Measurements from ENCODE around the gene LDHA.

Gene LDHA

GRCh38 chr11:18449251-18449650 is 54.9 kb downstream of the LDHA start:
- DNase-seq (ENCODE audit: insufficient read length, low spot score) (no peak), FAIRE-seq (no peak)
- TF ChIP-seq CTCF (IDR thresholded peaks at IDR 0.05; ENCODE audit: insufficient read depth, missing control alignments): no peak

- DNase-seq (ENCODE audit: insufficient read length, low spot score) (no peak), FAIRE-seq (no peak)
- TF ChIP-seq CTCF (IDR thresholded peaks at IDR 0.05; ENCODE audit: insufficient read depth, missing control alignments): no peak
These were observed 58.6 kb downstream of the LDHA start for GRCh38 chr11:18452927-18453326.

DNA sequence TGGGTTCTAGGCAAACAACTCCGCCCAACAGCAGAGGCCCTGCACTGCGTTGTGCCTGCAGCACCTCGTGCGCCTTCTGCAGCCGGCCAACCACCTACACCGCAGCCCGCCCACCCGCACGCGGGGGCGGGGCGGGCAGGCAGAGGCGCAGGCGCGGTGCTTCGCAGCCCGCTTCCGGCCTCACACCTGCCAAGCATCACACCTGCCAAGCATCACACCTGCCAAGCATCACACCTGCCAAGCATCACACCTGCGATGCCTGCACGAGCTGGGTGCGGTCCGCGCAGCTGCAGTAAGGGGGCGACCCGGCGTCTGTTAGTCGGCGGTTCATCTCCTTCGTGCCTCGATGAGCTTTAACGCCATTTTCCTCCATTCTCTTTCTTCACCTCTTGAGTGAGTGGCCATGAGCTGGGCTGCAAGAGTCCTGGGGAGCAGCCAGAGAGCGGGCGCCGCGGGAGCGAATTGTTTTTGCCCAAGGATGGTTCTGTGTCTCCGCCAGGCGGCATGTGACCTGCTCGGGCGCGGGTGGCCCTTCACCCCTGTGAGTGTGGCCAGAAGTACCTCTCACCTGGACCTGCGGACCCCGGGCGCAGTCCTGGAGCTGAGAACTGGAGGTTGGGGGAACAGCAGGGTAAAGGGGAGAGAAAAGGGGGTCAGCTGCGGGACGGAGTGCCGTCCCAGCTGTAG is 61.5 kb downstream of the LDHA start, which contains the start of gene LDHAL6A:
Gene LDHAL6A, plus strand, starts transcription at position 171 of the 687 bp plus-strand sequence. CDS start 825 bp downstream, outside the sequence.
- no peak for FAIRE-seq
- no peak for TF ChIP-seq CTCF (IDR thresholded peaks at IDR 0.05; ENCODE audit: insufficient read depth, missing control alignments)
- DNase-seq (ENCODE audit: insufficient read length, low spot score): peak; percentile 25

DNA sequence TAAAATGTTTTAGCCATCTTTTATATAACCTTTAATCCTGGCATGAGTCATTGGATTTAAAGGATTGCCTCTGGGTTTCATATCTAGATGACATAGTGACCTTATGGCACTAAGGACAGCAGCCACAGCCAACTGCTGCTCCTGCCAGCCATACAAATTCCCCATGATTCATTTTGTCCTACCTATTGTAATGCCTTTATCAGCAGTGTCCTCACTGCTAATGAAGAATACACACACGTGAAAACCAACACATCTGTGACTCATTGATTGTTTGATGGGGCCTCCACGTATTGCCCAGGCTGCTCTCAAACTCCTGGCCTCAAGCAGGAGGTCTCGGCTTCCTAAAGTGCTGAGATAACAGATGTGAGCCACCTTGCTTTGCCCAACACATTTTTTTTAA is 63.1 kb downstream of the LDHA start:
- FAIRE-seq (no peak), DNase-seq (ENCODE audit: insufficient read length, low spot score) (no peak)
- no peak for TF ChIP-seq CTCF (IDR thresholded peaks at IDR 0.05; ENCODE audit: insufficient read depth, missing control alignments)
